GM19099 (cell line): ENCODE measurements around the gene SENP1.

ENCODE experiments used
- POLR2A ChIP-seq: IDR thresholded peaks from 3 replicates; pipeline ENCODE4 v1.6.1; 2011; ENCODE audit warnings: low read depth; ENCODE audit not compliant: insufficient read length; ENCODE audit errors: extremely low read depth

SENP1 gene

GRCh38 chr12:48050174-48050573 lies 55.7 kb downstream of the SENP1 start:
- no peak for TF ChIP-seq POLR2A

DNA sequence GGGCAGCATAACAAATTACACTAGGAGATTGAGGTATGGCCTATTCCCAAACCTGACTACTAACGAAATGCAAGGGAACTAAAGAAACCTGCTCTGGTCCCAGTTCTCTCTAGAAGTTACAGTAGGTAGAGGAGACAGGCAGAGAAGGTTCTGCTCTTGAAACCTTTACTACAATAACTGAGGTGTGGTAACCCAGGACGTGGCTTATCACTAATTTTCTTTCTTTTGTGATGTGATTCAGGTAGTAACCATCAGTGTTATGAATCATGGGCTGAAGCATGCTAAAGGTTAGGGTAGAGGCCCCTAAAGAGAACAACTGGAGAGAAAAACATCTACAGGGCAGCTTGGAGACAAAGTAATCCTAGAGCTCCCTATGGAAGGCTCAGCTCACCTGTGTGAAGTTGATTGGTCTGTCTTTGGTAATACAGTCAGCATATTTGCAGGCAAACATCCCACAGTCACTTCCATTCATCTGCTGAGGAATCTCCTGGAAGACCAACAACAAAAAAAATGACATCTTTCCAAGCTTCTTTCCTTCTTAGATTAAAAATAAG lies 59.8 kb downstream of the SENP1 start:
- no peak for TF ChIP-seq POLR2A

GRCh38 chr12:48045061-48045846 lies 60.6 kb downstream of the SENP1 start:
- TF ChIP-seq POLR2A, result no peak

GRCh38 chr12:48044396-48044795 lies 61.5 kb downstream of the SENP1 start:
- no peak for TF ChIP-seq POLR2A

GRCh38 chr12:48043771-48044170 lies 62.1 kb downstream of the SENP1 start:
- no peak for TF ChIP-seq POLR2A

DNA sequence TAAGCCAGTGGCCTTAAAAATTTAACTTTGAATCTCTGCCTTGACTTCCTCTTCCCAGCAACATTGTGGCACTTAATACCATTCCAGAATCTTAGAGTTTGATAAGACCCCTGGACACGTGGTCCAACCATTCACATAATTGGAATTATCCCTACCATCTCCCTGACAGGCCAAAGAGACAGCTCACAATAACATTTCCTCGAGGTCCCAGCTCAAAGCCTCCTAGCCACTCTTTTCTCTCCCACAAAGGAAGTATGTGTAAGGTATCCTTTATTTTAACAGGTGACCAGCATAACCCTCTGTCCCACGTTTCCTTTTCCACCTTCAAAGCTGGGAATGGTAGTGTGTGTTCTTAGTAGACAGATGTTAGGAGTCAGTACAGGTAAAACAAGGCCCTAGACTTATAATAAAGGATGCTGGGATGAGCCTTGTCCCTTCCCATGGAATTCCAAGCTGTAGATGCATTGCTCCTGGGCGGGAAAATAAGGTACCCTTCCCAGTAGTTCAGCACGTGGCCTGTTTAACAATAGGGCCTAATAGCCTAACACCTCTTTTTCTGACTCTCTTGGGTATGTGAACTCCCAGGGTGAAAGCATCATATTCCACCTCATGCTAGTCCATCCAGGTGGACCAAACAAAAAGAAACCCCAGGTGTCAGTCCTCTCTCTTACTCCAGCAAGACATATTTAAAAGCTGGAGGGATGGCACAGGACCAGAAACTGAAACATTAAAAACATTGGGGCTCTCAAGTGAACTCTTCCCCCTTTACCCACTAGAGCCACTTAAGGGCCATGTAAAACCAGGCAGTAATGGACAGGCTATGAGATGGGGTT lies 64.1 kb downstream of the SENP1 start:
- TF ChIP-seq POLR2A, result no peak

DNA sequence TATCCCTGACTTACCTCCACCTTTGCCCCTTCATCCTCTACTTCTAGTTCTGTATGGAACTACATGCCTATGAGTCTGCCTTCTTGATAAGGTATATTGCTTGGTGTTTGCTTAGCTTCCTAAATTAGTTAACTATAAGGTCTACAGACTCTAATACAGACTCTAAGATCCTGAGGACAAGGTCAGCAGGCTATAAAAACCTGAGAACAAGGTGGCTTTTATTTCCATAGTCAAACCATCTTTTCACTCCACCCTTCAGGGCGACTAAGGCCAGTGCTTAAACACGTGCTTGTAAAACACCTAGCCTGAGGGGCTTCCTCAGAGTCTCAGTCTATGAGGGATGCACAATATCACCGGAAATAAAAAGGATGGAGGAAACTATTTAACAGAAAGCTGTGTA lies 65.5 kb downstream of the SENP1 start:
- TF ChIP-seq POLR2A, result no peak

- TF ChIP-seq POLR2A, result no peak
Observed at GRCh38 chr12:48039151-48039550, 66.7 kb downstream of the SENP1 start.

GRCh38 chr12:48038085-48038484 lies 67.8 kb downstream of the SENP1 start:
- TF ChIP-seq POLR2A, result no peak

GRCh38 chr12:48037267-48037915 lies 68.5 kb downstream of the SENP1 start:
- no peak for TF ChIP-seq POLR2A

GRCh38 chr12:48036818-48037217 lies 69.1 kb downstream of the SENP1 start:
- TF ChIP-seq POLR2A, result no peak

DNA sequence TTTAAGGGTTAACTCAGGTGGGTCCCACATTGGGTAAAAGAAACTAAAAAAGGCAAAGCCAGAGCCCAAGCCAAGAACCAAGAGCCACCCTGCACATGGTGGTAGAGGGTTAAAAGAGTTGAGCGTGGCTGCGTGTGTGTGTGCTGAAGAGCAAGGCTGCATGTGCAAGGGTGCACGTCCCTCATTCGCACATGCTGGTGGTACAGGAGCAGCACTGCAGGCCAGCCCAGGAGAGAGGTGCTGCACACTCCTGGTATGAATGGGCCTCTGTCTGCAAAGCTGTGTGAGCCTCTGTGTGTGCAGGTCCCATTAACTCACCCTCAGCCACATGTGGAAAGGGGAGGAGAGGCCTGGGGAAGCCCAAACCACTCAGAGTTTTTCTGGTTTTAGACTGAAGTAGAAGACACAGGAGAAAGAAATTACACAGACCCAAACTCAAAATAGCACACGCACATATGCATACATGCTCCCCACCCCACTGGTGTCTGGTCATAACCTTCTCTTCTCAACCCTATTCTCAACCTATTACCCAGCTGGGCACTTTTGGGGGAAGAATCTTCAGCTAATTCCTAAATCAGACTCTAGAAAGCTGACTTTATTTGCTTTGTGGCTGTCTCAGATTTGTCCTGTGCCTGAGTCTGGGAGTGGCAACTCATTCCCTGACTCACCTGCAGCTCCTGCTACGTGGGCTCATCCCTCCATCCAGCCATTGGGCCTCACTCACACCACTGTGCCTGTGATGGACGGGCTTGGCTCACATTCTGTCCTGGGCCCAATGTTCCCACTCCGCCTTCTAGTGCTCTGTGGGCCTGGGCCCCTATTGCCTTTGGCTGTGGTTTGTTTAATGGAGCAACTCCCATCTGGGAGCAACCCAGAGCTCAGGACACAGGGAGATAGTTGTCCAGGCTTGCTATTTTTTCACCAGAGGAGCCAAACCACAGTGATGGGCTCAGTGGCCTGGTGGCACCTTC lies 70.8 kb downstream of the SENP1 start:
- no peak for TF ChIP-seq POLR2A

- TF ChIP-seq POLR2A, result no peak
Observed at GRCh38 chr12:48033451-48033850, 72.4 kb downstream of the SENP1 start.

DNA sequence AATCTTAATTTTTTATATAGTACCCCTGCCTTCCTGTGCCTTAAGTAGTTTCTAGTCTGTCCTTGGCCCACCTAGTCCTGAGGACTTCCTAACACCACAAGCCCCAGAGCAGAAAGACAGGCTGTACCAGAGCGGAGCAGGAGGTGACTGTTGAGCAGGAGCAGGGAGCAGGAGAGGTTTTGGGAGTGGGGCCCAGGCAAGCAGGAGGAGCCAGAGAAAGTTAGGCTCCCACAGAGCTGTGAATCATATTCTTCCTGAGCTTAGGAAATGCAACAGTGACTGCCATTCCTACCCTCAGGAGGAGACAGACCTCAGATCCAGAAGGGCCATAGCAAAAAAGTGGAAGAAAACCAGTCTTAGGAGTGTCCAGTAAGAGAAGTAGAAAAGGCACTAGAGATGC lies 73.3 kb downstream of the SENP1 start:
- no peak for TF ChIP-seq POLR2A
